Measurements from ENCODE around the gene CDK11B. TPM values are rescaled to one million over a fixed set of nuclear protein-coding genes. Genes with fewer than 3 reads are reported as not detected.

CDK11B gene
- total RNA-seq, 1 donor = 5.8 TPM

DNA sequence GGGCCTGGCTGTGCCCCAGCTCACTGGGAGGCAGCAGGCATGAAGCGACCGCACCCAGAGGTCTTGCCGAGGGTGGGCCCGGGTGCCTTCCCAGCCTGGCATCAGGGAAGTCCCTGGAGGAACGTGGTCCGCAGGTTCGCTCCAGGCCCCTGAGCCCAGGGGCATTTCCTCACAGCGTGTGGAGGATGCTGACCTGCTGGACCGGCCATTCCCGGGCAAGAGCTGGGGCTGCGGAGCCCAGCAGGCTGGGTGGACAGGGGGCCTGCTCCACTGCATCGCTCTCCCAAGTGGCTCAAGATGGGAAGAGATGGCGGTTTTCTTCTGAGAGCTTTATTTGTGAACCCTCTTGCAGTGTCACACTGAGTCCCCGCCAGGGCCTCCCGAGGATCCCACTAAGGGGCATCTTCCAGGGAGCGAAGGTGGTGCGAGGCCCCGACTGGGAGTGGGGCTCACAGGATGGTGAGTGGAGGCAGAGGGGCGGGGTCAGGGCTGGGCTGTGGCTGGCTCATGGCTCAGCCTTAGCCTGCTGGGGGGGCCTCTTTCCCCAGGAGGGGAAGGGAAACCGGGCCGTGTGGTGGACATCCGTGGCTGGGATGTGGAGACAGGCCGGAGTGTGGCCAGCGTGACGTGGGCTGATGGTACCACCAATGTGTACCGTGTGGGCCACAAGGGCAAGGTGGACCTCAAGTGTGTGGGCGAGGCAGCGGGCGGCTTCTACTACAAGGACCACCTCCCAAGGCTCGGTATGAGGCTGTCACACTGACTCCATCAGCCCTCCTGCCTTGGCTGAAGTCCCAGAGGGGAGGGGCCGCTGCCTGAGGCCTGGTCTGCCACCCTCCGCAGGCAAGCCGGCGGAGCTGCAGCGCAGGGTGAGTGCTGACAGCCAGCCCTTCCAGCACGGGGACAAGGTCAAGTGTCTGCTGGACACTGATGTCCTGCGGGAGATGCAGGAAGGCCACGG lies 34.1 kb downstream of the CDK11B start:
- DNase-seq (ENCODE audit: insufficient read length, low spot score, missing footprints) = peak; percentile 88
- Histone ChIP-seq H2AFZ (ENCODE audit: low read length) (no peak overlapping the region), H3K27ac (ENCODE audit: low read depth, low read length) (no peak overlapping the region), H3K4me3 (ENCODE audit: insufficient read depth, low read length) (no peak overlapping the region), H3K27me3 (ENCODE audit: insufficient read depth, low read length) (no peaks in the 10 kb centered on the region), H3K79me2 (ENCODE audit: insufficient read depth, low read length) (peaks cover 4% of the 10 kb centered on the region), H4K20me1 (ENCODE audit: insufficient read depth, low read length) (peaks cover 17% of the 10 kb centered on the region), H3K4me1 (ENCODE audit: insufficient read depth, low read length) (no peaks in the 10 kb centered on the region), H3K9me3 (ENCODE audit: low read depth, low read length) (no peaks in the 10 kb centered on the region), H3K4me2 (ENCODE audit: insufficient read depth, low read length) (no peak overlapping the region), H3K36me3 (ENCODE audit: insufficient read depth, low read length) (no peaks in the 10 kb centered on the region)
- no peak for TF ChIP-seq CTCF (IDR thresholded peaks at IDR 0.05; ENCODE audit: extremely low read depth, low read depth, low read length)

GRCh38 chr1:1623631-1624442 lies 35.0 kb downstream of the CDK11B start:
- Histone ChIP-seq H2AFZ (ENCODE audit: low read length) (no peak overlapping the region), H4K20me1 (ENCODE audit: insufficient read depth, low read length) (peaks cover 20% of the 10 kb centered on the region), H3K4me1 (ENCODE audit: insufficient read depth, low read length) (no peaks in the 10 kb centered on the region), H3K79me2 (ENCODE audit: insufficient read depth, low read length) (peaks cover 4% of the 10 kb centered on the region), H3K27ac (ENCODE audit: low read depth, low read length) (no peak overlapping the region), H3K9me3 (ENCODE audit: low read depth, low read length) (no peaks in the 10 kb centered on the region), H3K4me3 (ENCODE audit: insufficient read depth, low read length) (no peak overlapping the region), H3K36me3 (ENCODE audit: insufficient read depth, low read length) (no peaks in the 10 kb centered on the region), H3K27me3 (ENCODE audit: insufficient read depth, low read length) (no peaks in the 10 kb centered on the region), H3K4me2 (ENCODE audit: insufficient read depth, low read length) (no peak overlapping the region)
- peak; percentile 75 for DNase-seq (ENCODE audit: insufficient read length, low spot score, missing footprints)
- TF ChIP-seq CTCF (IDR thresholded peaks at IDR 0.05; ENCODE audit: extremely low read depth, low read depth, low read length) = no peak

GRCh38 chr1:1623181-1623630 lies 35.6 kb downstream of the CDK11B start:
- no peaks in the 10 kb centered on the region for H3K9me3 ChIP-seq (ENCODE audit: low read depth, low read length)
- no peak for TF ChIP-seq CTCF (IDR thresholded peaks at IDR 0.05; ENCODE audit: extremely low read depth, low read depth, low read length)
- H3K36me3 ChIP-seq (ENCODE audit: insufficient read depth, low read length) = no peaks in the 10 kb centered on the region
- H3K4me2 ChIP-seq (ENCODE audit: insufficient read depth, low read length) = no peak overlapping the region
- no peaks in the 10 kb centered on the region for H3K4me1 ChIP-seq (ENCODE audit: insufficient read depth, low read length)
- H4K20me1 ChIP-seq (ENCODE audit: insufficient read depth, low read length) = peaks cover 16% of the 10 kb centered on the region
- H2AFZ ChIP-seq (ENCODE audit: low read length) = no peak overlapping the region
- no peak overlapping the region for H3K4me3 ChIP-seq (ENCODE audit: insufficient read depth, low read length)
- peak; percentile 50 for DNase-seq (ENCODE audit: insufficient read length, low spot score, missing footprints)
- no peaks in the 10 kb centered on the region for H3K27me3 ChIP-seq (ENCODE audit: insufficient read depth, low read length)
- H3K27ac ChIP-seq (ENCODE audit: low read depth, low read length) = no peak overlapping the region
- peaks cover 8% of the 10 kb centered on the region for H3K79me2 ChIP-seq (ENCODE audit: insufficient read depth, low read length)

- Histone ChIP-seq H3K27me3 (ENCODE audit: insufficient read depth, low read length) (no peaks in the 10 kb centered on the region), H3K27ac (ENCODE audit: low read depth, low read length) (no peak overlapping the region), H4K20me1 (ENCODE audit: insufficient read depth, low read length) (peaks cover 19% of the 10 kb centered on the region), H3K4me2 (ENCODE audit: insufficient read depth, low read length) (no peak overlapping the region), H3K9me3 (ENCODE audit: low read depth, low read length) (no peaks in the 10 kb centered on the region), H3K4me3 (ENCODE audit: insufficient read depth, low read length) (no peak overlapping the region), H2AFZ (ENCODE audit: low read length) (no peak overlapping the region), H3K4me1 (ENCODE audit: insufficient read depth, low read length) (no peaks in the 10 kb centered on the region), H3K79me2 (ENCODE audit: insufficient read depth, low read length) (peaks cover 13% of the 10 kb centered on the region), H3K36me3 (ENCODE audit: insufficient read depth, low read length) (no peaks in the 10 kb centered on the region)
- TF ChIP-seq CTCF (IDR thresholded peaks at IDR 0.05; ENCODE audit: extremely low read depth, low read depth, low read length) = no peak
- no peak for DNase-seq (ENCODE audit: insufficient read length, low spot score, missing footprints)
Measured at GRCh38 chr1:1622788-1623094, 36.1 kb downstream of the CDK11B start.

Data from osteoblast (primary cell).